ENCODE results near the gene DNM3.

Gene DNM3

DNA sequence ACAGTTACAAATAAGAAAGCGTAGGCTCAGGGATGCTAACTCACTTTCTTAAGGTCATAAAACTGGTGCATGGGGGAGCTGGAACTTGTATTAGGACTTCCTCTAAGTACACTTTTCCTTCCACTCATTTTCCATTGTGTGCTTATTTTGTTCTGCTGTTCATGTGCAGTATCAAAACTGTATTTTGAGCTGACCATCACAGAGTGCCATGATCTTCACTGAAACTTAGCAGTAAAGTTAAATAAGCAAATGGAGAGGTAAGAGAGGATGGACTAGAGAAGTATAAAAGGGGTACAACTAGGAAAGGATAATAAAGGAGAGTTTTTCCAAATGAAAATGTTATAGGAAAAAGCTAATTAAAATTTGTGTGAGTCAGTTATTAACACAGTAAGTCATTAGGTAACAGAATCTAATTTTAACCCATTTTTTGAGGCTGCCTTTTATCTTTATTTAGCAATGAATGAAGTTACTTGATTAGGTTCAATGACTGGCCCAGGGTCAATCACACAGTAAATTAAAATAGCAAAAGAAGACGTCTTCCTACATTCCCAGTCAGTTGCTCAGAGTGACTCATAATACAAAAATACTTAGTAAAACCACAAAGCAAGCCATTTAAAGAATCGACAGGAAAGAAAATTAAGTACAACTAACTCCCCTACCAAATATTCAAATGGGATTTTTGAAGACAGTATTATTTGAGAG lies 413.4 kb downstream of the DNM3 start:
- no peak for DNase-seq

DNA sequence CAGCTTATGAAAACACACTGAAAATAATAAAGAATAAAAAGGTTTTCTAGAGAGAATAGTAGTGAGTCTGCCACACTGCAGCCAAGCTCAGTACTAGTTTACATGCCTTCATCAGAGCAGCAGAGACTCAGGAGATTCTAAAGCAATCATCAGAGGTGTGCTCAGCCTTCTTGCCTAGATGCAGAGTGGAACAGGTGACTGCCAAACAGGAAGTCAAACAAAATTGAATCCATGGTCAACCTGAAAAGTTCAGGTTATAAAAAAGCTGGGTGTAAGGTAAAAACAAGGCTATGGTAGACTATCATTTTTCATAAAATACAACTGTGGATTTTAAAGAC lies 413.9 kb downstream of the DNM3 start:
- no peak for DNase-seq

DNA sequence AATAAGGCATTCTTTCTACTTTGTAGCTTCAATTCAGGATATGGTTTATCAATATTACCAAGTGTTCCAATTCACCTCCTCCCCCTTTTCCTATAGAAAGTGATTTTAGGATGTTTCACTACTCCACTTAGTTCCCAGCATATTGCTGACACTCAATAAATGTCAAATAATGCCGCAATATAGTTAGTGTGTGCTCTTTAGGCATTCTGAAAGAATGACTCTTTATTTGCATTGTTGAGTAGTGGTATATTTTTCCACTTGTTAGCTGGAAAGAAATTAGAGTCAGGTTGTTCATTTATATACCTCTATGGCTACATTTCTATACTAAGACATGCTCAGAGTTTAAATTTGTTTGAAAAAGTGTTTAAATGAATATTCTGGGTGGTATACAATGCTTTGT lies 424.6 kb downstream of the DNM3 start:
- DNase-seq = no peak

DNA sequence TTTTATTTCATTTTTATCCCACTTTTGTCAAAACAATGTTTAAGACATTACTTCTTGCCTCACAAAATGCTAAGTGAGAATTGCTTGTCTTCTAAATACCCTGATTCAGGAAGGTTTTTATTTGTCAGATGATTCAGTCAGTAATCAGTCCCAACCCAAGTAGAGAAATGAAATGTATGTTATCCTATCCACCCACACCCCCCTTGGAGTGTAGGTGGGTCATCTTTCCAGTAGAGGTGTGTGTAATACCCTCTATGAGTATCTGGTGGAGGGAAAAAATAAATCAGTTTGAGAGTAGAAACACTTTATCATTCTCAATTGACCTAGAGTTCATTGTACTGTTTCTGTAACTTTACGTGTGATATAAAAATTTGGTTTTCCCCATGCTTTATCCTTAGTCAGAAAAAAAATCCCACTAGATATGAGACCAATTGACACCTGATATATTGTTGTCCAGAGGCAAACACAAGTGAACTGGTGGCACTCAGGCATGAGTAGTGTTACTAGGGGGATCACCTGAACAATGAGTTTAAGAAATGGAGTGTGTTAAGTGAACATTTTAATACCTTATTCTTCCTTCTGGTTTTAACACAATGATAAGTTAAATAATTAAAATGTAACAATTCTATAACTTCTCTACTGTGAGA lies 425.4 kb downstream of the DNM3 start:
- no peak for DNase-seq

DNA sequence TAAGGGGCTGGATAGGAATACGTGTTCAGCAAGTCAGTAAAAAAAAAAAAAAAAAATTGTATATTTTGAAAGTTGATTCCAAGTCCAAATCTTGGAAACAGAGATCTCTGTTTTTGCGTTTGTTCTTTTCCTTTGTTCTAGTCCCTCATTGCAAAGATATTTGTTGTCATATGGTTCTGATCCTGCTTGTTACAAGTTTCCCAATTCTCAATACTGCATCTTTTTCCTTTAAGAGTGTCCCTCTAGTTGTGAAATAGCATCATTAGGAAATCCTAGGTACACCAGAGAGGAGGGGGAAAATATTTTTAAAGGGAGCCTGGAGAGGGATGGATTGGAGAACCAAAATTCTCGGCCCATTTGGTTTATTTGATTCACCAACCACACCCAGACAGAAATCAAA lies 426.9 kb downstream of the DNM3 start:
- DNase-seq = no peak

DNA sequence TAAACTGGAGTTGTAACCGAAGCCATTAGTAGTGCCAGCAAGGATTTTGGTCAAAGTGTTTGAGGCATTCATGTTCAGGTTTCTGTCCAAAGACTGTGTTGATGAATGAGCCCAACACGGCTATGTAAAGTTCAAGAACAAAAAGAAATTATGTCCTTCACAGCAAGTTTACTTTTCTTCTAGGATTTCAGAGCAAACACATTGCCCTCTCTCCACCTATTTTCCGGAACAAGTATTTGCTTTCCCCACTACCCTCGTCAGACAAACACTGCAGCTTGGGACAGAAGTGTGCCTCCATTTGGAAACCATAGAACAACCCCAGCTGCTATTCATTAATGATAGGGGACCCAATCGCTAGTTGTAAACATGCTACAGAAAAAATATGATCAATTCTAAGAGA lies 427.8 kb downstream of the DNM3 start:
- no peak for DNase-seq

DNA sequence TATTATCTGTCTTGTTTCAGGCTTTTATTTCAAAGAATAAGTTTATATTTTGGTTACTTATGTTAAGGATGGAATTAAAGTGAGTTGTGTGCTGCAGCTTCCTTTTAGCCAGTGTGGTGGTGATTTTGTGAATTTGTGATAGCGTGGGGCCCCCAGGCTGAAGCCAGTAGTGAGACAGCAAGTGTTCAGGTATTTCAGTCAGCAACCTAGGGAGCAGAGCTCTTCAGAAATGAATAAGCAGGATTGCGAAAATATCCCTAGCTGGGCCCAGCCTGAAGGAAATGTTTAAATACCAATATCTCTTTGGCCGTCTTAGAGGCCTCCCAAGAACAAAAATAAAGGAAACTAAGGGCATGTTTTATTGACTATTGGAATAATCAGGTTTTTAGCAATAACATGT lies 428.3 kb downstream of the DNM3 start:
- no peak for DNase-seq

DNA sequence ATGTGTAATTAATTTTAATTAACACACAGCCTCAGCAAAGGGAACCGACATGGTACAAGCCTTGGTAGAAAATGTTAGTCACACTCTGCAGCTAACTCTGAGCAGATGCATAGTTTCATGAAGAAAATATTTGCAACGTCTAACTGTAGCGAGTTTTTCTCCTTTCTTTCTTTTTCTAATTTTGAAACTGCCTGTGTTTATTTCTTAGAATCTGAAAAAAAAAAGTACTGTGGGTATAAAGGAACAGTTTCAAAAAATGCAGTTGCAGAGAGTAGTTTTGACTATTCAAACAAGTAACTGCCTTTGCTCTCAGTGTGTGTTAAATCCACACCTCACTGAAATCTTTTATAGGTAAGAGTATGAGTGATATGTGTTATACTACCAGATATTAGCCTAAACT lies 429.3 kb downstream of the DNM3 start:
- no peak for DNase-seq

DNA sequence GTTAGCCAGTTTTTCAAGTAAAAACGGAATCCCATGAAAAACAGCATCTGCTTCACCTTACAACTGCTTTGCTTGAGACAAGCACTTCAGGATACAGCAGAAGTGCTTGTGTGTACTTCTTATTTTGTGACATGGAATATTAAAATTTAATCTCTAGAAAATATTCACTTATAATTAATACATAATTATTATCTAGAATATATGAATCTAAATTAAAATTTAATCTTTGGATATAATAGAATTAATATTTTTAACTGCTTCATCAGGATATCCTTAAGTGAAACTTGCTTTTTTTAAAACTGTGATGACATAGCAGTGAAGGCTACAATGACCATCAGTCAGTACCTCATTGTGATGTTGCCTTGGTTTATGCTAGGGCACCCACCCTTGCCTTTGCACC lies 430.8 kb downstream of the DNM3 start:
- no peak for DNase-seq

DNA sequence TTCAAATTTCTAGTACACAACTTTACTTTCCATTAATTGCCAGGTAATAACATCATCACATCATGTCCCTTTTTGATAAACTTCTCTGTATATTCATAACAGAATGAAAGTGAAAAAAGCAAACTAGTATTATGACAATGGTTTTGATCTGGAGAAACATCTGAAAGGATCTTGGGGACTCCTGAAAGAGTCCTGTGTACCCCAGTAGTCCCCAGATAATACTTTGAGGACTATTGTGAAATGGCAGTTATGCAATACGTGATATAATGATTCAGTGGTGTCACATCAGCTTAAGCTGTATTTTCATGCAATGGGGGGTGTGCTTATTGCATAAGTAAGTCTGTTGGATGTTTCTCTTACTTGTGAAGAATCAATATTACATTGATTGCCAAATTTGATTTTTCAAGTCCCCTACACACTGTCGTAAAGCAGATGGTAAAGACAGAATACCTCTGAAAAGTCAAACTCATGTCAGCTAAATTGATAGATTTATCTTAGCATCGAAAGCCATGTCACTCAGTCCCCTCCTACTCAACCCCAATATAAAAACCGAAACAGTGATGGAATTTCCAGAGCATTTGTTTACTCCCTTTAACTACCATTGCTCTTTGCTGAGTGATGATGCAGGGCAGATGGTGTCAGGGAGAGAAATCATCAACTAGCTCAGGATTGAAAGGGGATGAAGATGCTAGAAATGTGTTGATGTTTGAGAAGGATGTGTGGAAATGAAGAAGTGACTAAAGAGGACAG lies 432.5 kb downstream of the DNM3 start:
- DNase-seq = no peak

DNA sequence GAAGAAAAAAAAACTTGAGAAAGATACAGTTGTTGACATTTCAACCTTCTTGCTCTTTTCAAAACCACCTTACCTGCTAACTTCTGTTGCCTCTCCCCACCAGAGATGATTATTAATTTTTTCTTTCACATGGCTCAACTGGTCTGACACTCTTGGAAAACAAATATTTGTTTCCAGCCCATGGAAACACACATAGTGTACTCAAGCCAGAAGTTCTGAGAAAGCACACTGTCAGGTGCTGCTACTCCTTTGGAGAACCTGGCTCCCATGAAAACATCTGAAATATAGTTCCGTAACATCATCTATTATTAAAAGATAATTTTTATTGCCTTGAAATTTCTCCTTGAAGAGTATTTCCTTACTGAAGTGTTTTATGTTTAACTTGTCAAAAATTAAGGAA lies 434.2 kb downstream of the DNM3 start:
- no peak for DNase-seq

DNA sequence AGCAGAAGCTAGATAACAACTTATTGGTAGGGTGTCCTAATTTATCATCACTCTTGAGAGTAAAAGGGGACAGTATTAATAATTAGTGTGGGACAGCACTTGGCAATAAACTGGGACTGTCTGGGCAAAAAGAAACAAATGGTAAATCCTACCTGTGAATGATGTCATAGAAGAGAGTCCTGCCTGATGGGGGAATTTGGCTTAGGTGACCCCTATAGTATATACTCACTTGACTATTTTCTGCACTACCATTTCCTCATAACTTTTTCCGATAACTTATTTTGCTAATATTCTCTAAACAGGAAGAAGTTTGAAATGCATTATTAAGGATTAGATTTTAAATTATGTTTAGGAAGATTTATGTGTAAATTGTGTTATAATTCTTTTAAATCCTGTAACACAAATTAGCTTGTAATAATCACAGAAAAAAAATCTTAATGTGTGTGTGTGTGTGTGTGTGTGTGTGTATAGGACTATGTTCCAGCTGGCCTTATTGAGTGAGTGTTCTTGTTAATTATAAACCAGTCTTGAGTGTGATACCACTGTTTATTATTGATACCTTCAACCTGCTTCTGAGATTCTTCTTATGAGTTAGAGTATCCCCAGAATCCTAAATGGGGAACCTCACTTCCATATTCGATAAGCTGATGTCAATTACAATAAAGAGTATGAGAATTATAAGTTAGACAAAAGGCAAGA lies 435.0 kb downstream of the DNM3 start:
- no peak for DNase-seq

DNA sequence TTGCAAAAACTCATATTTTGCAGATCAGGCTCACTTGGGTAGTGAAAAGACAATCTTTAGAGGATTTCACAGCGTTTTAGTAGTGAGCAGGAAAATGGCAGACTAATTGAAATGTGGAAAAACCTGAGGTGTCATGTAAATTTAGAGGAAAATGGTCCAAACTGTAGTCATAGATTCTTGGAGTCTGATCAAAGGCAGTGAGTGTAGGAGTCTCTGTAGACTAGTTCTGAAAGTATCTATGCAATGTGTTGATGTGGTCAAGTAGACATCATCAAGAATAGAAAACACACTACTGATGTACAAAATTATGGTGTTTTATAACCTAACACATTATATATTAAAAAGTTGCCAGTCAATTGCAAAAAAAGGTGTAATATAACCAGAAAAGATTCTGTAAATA lies 436.0 kb downstream of the DNM3 start:
- DNase-seq = no peak

DNA sequence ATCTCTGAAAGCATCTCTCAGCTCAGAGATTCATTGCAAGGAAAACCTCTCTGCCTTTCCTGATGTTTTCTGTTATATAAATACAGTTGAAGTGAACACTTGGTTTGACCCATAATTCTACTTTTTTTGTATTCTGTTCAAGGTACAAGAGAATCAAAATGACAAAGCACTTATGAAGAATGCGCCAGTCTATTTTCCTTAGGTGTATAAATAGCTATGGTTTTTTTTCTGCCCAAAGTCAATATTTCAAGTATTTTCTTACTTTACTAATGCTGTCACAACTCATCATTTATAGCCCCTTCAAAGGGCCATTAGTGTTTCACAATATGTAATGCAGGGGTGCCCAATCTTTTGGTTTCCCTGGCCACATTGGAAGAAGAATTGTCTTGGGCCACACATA lies 436.7 kb downstream of the DNM3 start:
- DNase-seq = no peak

DNA sequence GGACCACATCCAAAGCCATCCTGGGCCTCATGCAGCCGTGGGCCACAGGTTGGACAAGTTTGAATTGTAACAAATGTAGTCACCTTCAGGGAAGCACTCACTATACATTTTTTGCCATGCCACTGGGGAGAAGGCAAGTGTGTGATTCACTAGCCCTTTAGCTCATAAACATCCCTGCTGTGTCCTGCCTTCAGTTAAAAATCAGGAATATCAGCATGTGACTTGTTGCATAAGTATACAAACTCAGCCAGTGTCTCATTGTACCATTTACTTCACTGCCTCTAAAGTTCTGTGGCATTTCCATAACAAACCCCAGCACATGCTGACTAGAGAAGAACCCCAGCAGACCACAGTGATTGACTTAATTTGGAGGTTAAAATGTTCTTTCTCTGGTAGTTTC lies 437.2 kb downstream of the DNM3 start:
- DNase-seq = no peak

DNA sequence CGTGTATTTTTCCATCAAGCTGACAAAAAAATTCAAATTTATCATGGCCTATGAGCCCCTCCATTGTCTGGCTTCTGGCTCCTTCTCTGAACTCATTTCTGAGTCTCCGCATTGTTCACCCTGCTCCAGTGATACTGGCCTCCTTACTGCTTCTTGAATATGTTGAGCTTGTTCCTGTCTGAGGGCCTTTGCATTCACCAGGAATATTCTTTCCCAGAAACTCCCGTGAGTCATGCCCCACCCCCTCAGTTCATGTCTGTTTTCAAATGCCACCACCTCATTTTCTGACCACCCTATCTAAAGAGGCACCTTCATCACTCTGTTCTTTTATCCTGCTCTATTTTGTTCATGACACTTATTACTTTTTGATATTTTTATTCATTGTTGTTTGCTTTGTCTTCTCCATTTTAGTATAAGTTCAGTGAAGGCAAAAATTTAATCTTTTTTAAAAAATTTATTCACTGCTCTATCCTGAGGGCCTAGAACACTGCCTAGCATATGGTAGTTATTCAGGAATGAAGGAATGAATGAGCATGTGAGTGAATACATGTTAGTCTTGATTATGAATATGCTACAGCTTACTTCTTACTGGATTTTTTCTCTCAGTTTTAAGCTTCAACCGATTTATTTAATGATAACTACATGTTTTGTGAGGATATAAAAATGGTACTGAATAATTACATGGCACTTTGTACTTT lies 438.8 kb downstream of the DNM3 start:
- DNase-seq = no peak

DNA sequence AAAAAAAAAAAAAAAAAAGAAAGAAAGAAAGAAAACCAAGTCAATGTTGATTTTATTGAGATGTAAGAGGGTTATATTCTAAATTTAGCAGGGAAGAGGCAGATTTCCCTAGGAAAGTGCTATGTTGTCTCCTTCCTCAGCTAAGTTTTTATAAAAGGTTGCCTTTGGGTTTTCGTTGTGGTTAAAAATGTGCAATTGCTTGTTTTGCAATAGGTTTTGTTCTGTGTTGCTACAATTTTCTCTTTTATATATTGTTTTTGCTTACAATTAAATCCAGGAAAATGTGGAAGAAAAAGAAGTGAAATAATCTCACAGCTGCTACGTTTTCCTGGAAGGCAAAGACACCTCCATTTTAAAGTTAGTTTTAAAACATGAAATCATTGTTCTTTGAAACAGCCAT lies 442.5 kb downstream of the DNM3 start:
- no peak for DNase-seq

DNA sequence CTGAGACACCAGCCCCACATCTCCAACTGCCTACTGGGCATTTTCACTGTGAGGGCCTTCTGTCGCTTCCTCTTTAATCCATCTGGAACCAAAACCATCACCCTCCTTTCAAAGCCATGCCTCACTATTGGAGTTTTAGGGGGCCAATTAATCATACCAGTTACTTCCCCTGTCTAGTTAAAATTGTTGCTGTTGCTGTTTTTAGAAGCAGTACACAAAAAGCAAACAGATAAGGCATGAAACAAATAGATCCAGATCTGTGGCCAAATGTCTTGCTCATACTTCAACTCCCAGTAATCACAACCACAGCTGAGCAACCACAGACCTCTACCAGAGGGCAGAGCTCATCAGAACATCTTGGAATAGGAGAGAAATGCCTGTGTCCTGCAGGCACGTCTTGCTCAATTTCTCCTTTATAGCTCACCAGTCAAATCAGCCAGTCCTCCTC lies 445.4 kb downstream of the DNM3 start:
- no peak for DNase-seq

DNA sequence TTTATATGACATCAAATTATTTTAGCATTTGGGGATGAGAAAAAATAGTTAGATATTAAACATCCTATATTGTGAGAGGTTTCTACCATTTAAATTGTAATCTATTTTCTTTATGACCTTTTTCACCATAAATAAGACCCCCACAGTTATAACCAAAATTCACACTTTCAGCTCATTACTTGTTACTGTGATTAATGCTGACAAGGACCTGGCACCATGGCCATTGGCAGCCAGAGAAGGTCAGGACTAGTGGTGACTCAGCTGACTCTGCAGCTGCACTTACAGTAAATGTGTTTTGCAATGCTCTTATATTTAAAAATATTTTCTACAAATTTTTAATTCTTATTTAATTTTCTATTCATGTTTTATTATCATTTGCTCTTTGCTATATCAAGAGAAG lies 445.9 kb downstream of the DNM3 start:
- no peak for DNase-seq

DNA sequence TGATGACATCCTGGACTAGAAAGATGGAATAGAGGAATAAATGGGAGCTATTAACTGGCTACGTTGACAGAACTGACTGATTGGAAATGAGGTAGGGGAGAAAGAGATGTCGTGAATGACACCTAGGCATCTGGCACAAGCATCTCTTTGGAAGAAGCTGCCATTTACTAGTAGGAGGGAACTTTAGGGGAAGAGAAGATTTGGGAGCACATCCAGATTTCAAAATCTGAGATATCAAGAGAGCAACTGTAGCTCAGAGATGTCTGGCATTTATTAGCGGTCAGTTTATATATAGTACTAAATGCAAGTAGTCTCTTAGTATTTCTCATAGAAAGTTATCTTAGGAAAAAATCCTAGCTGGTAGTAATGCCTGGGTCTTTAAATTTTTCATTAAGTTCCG lies 447.3 kb downstream of the DNM3 start:
- DNase-seq = no peak

DNA sequence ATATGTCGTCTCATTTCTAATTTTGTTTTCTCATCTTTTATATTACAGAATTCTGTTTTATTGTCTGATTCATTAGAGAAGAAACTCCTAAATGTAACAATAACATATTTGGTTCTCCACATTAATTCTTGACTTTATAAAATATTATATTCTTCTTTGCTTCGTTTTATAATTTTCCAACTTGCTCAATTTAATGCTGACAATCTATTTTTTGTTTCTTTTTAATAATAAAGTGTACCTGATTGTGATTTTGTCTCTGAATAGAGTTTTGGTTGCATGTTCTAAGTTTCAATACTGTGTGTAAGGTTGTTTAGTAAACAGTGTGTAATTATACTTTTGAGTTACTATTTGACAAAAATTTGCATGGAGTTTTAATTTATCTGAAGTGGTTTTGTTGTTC lies 448.1 kb downstream of the DNM3 start:
- DNase-seq = no peak

DNA sequence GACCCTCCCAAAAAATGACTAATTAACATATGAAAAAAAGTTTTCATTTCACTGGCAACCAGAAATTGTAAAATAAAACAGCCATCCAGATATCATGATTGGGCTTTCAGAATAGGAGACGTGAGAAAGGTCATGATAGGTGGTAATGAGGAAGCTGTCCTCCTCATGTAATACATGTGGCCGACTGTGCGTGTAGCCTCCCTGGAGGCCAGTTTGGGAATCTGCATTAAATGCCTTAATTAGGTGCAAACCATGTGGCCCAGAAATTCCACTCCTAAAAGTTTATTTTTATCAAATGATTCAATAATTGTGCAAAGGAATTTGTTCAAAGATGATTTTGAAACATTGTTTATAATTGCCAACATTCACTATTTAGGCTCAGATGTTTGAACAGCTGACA lies 451.5 kb downstream of the DNM3 start:
- DNase-seq = no peak

DNA sequence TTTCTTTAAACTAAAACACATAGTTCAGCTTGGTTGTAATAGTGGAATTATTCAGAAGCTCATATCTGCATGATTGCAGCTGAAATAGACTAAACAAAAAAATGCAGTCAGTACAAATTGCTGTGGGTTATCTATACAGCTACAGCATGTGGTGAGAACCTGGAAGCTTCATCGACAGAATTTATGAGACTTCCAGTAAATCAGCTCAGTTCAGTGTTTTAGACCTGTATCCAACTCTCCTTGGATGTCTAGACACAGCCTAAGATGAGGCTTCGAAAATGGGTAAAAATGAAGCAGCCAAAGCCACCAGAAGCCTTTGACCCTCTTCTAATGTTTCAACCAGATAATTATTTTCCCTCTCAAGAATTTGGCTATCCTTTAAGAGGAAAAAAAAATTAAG lies 452.1 kb downstream of the DNM3 start:
- no peak for DNase-seq

Data from effector CD4-positive, alpha-beta T cell (primary cell).